Thymus (tissue), 11 donors: ENCODE measurements around the gene MYLK3. TPM values are rescaled to one million over a fixed set of nuclear protein-coding genes. Genes with fewer than 3 reads are reported as not detected.

ENCODE experiments used
- DNase-seq, 9 donors: peaks; one replicate each; pipeline ENCODE4 v3.0.0-alpha.2; 2013; ENCODE audit warnings: low spot score in 9 of 9, low read depth in 6 of 9, missing footprints in 1 of 9
- H3K27ac ChIP-seq, 2 donors: one replicate each; pipeline ENCODE4 v1.5.1; 2013; ENCODE audit warnings: control low read depth in 1 of 2, low read depth in 1 of 2, low read length in 1 of 2, mild to moderate bottlenecking in 1 of 2, moderate library complexity in 1 of 2
- H3K27me3 ChIP-seq, 2 donors: one replicate each; pipeline ENCODE4 v1.5.1; 2013; ENCODE audit warnings: low read length in 1 of 2; ENCODE audit not compliant: control insufficient read depth in 2 of 2, insufficient read depth in 1 of 2
- H3K36me3 ChIP-seq, 2 donors: one replicate each; pipeline ENCODE4 v1.5.1; 2013; ENCODE audit warnings: low read length in 1 of 2, mild to moderate bottlenecking in 1 of 2, moderate library complexity in 1 of 2; ENCODE audit not compliant: control insufficient read depth in 2 of 2, insufficient read depth in 2 of 2
- H3K4me1 ChIP-seq, 2 donors: one replicate each; pipeline ENCODE4 v1.5.1; 2013; ENCODE audit warnings: low read length in 2 of 2; ENCODE audit not compliant: control insufficient read depth in 2 of 2, insufficient read depth in 2 of 2
- H3K4me3 ChIP-seq, 2 donors: one replicate each; pipeline ENCODE4 v1.5.1; 2013; ENCODE audit warnings: low read length in 2 of 2, control low read depth in 1 of 2, mild to moderate bottlenecking in 1 of 2
- H3K9me3 ChIP-seq, 2 donors: one replicate each; pipeline ENCODE4 v1.5.1; 2013; ENCODE audit warnings: low read length in 1 of 2, mild to moderate bottlenecking in 1 of 2; ENCODE audit not compliant: control insufficient read depth in 2 of 2, insufficient read depth in 1 of 2
- WGBS: extraction: QIAGEN DNeasy Blood & Tissue Kit; methylation state at CpG from one replicate; pipeline ENCODE4 v1.1.7; 2013; 5-methylcytosine and 5-hydroxymethylcytosine counted together
- polyA plus RNA-seq: library from polyadenylated mRNA; stranded (reverse); fragments of 200-250 nt; gene quantifications from one replicate; pipeline ENCODE4 v1.2.3, GENCODE V29; 2013
- total RNA-seq: library from RNA; stranded (reverse); fragments of 120-200 nt; gene quantifications from one replicate; pipeline ENCODE4 v1.2.4, GENCODE V29; 2013
- donor health status: healthy.

The MYLK3 gene
- total and polyA plus RNA-seq, 2 donors: 0.09 to 0.21 TPM

- H3K4me1 ChIP-seq: no peaks in the 10 kb centered on the region
- 95% methylated on average over 23 of the region's 23 CpGs for WGBS
Observed at GRCh38 chr16:46731691-46732555, 16.2 kb downstream of the MYLK3 start.

GRCh38 chr16:46730801-46731690, 17.1 kb downstream of the MYLK3 start:
- H3K36me3 ChIP-seq: no peaks in the 10 kb centered on the region
- no peaks in the 10 kb centered on the region for H3K27me3 ChIP-seq
- H3K9me3 ChIP-seq: no peaks in the 10 kb centered on the region
- no peak for DNase-seq
- no peak overlapping the region for H3K4me3 ChIP-seq
- H3K27ac ChIP-seq: no peak overlapping the region
- H3K4me1 ChIP-seq: no peaks in the 10 kb centered on the region
- 90% methylated on average over 17 of the region's 17 CpGs for WGBS

More at GRCh38 chr16:46731691-46732555, 16.2 kb downstream of the MYLK3 start:
- no peak overlapping the region for H3K27ac ChIP-seq
- H3K4me3 ChIP-seq: no peak overlapping the region
- H3K9me3 ChIP-seq: no peaks in the 10 kb centered on the region
- no peak for DNase-seq
- no peaks in the 10 kb centered on the region for H3K36me3 ChIP-seq
- H3K27me3 ChIP-seq: no peaks in the 10 kb centered on the region

GRCh38 chr16:46730126-46730525, 18.0 kb downstream of the MYLK3 start:
- Histone ChIP-seq H3K4me1 (no peaks in the 10 kb centered on the region), H3K4me3 (no peak overlapping the region), H3K27me3 (no peaks in the 10 kb centered on the region), H3K36me3 (no peaks in the 10 kb centered on the region), H3K9me3 (no peaks in the 10 kb centered on the region), H3K27ac (no peak overlapping the region)
- no peak for DNase-seq
- 95% methylated on average over 8 of the region's 8 CpGs for WGBS

GRCh38 chr16:46729326-46729995, 18.7 kb downstream of the MYLK3 start:
- no peak for DNase-seq
- Histone ChIP-seq H3K4me1 (no peaks in the 10 kb centered on the region), H3K4me3 (no peak overlapping the region), H3K27me3 (no peaks in the 10 kb centered on the region), H3K36me3 (no peaks in the 10 kb centered on the region), H3K27ac (no peak overlapping the region), H3K9me3 (no peaks in the 10 kb centered on the region)
- WGBS: 96% methylated on average over 7 of the region's 7 CpGs

GRCh38 chr16:46728806-46729205, 19.3 kb downstream of the MYLK3 start:
- DNase-seq: no peak
- H3K4me3 ChIP-seq: no peak overlapping the region
- 93% methylated on average over 14 of the region's 14 CpGs for WGBS
- no peak overlapping the region for H3K27ac ChIP-seq
- no peaks in the 10 kb centered on the region for H3K36me3 ChIP-seq
- no peaks in the 10 kb centered on the region for H3K4me1 ChIP-seq
- no peaks in the 10 kb centered on the region for H3K9me3 ChIP-seq
- H3K27me3 ChIP-seq: no peaks in the 10 kb centered on the region

GRCh38 chr16:46727630-46728029, 20.5 kb downstream of the MYLK3 start:
- DNase-seq: no peak
- H3K9me3 ChIP-seq: no peaks in the 10 kb centered on the region
- H3K4me3 ChIP-seq: no peak overlapping the region
- H3K4me1 ChIP-seq: no peaks in the 10 kb centered on the region
- no peak overlapping the region for H3K27ac ChIP-seq
- H3K27me3 ChIP-seq: no peaks in the 10 kb centered on the region
- 98% methylated on average over 9 of the region's 9 CpGs for WGBS
- no peaks in the 10 kb centered on the region for H3K36me3 ChIP-seq

GRCh38 chr16:46727184-46727583, 21.0 kb downstream of the MYLK3 start:
- DNase-seq: no peak
- no peaks in the 10 kb centered on the region for H3K9me3 ChIP-seq
- WGBS: 98% methylated on average over 7 of the region's 7 CpGs

GRCh38 chr16:46721885-46722284, 26.3 kb downstream of the MYLK3 start:
- Histone ChIP-seq H3K4me3 (no peak overlapping the region), H3K27ac (no peak overlapping the region), H3K36me3 (no peaks in the 10 kb centered on the region), H3K27me3 (no peaks in the 10 kb centered on the region), H3K9me3 (no peaks in the 10 kb centered on the region), H3K4me1 (no peaks in the 10 kb centered on the region)
- DNase-seq: no peak
- 94% methylated on average over 4 of the region's 4 CpGs for WGBS

More at GRCh38 chr16:46727184-46727583, 21.0 kb downstream of the MYLK3 start:
- Histone ChIP-seq H3K27ac (no peak overlapping the region), H3K4me1 (no peaks in the 10 kb centered on the region), H3K36me3 (no peaks in the 10 kb centered on the region), H3K4me3 (no peak overlapping the region), H3K27me3 (no peaks in the 10 kb centered on the region)
